Retinal pigment epithelial cell (primary cell): ENCODE measurements around the gene DNHD1.

Experiments
- DNase-seq: peaks from one replicate; pipeline ENCODE4 v3.0.0-alpha.2; 2010; ENCODE audit warnings: low read depth
- H3K4me3 ChIP-seq: 2 replicates; pipeline ENCODE4 v1.5.1; 2011; ENCODE audit warnings: mild to moderate bottlenecking, low read length, control low read depth, moderate library complexity
- CTCF ChIP-seq: conservative IDR thresholded peaks from 2 replicates; pipeline ENCODE4 v1.5.1; 2011; ENCODE audit warnings: low read depth, low read length, control low read depth, inconsistent platforms

Gene DNHD1

GRCh38 chr11:6457581-6458320, 39.3 kb upstream of the DNHD1 start:
- no peak for DNase-seq
- TF ChIP-seq CTCF = no peak
- no peak overlapping the region for H3K4me3 ChIP-seq

- no peak overlapping the region for H3K4me3 ChIP-seq
- no peak for DNase-seq
- TF ChIP-seq CTCF = no peak
Observed at GRCh38 chr11:6458352-6459098, 38.6 kb upstream of the DNHD1 start.

GRCh38 chr11:6459099-6459450, 38.0 kb upstream of the DNHD1 start:
- H3K4me3 ChIP-seq = no peak overlapping the region
- DNase-seq = no peak
- TF ChIP-seq CTCF = no peak

GRCh38 chr11:6468712-6469495, 28.2 kb upstream of the DNHD1 start:
- no peak for TF ChIP-seq CTCF
- peak; percentile 86 for DNase-seq
- H3K4me3 ChIP-seq = no peak overlapping the region

- no peak overlapping the region for H3K4me3 ChIP-seq
- DNase-seq = no peak
- TF ChIP-seq CTCF = no peak
Observed at GRCh38 chr11:6469599-6469998, 27.5 kb upstream of the DNHD1 start.

- DNase-seq = no peak
- no peak for TF ChIP-seq CTCF
- peak overlapping the region; percentile 81 for H3K4me3 ChIP-seq
Observed at GRCh38 chr11:6472934-6473333, 24.1 kb upstream of the DNHD1 start.
